EH (cell line): ENCODE data around the gene ZKSCAN2.

Experiments used
- DNase-seq: peaks from one replicate; pipeline ENCODE4 v3.0.0-alpha.2; 2015; ENCODE audit warnings: low read depth

ZKSCAN2 gene

DNA sequence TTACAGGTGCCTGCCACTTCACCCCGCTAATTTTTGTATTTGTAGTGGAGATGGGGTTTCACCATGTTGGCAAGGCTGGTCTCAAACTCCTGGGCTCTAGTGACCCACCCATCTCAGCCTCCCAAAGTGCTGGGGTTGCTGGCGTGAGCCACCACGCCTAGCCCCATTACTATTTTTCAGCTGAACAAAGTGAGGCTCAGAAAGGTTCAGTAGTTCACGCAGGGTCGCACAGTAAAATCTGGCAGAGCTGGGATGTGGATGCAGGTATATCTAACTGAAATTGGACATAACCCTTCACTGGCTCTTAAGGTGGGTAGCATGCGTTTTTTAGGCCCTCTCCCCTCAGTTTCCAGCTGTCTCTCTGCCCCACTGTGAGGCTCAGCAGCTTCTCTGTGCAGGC lies 33.7 kb downstream of the ZKSCAN2 start:
- DNase-seq: no peak

DNA sequence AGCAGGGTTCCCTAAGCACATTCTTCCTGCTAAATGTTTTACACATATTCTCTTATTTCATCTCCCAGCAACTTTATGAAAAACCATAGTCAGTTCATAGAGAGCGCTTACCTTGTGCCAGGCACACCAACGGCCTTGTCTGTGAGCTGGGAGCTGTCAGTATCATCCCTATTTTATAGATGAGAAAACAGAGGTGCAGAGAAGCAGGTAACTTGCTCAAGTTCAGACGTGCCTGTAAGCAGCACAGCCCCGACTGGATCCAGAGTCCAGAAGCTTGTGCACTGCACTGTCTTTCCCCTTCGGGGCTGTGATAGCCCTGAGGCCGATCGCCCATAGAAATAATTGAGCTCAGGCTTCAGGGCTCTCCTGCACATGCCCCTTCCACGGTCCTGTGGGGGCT lies 34.7 kb downstream of the ZKSCAN2 start:
- no peak for DNase-seq

GRCh38 chr16:25219070-25219737 lies 38.4 kb downstream of the ZKSCAN2 start:
- DNase-seq: no peak

- no peak for DNase-seq
Measured at GRCh38 chr16:25217921-25218320, 39.7 kb downstream of the ZKSCAN2 start.

- DNase-seq: no peak
Measured at GRCh38 chr16:25217112-25217511, 40.5 kb downstream of the ZKSCAN2 start.

DNA sequence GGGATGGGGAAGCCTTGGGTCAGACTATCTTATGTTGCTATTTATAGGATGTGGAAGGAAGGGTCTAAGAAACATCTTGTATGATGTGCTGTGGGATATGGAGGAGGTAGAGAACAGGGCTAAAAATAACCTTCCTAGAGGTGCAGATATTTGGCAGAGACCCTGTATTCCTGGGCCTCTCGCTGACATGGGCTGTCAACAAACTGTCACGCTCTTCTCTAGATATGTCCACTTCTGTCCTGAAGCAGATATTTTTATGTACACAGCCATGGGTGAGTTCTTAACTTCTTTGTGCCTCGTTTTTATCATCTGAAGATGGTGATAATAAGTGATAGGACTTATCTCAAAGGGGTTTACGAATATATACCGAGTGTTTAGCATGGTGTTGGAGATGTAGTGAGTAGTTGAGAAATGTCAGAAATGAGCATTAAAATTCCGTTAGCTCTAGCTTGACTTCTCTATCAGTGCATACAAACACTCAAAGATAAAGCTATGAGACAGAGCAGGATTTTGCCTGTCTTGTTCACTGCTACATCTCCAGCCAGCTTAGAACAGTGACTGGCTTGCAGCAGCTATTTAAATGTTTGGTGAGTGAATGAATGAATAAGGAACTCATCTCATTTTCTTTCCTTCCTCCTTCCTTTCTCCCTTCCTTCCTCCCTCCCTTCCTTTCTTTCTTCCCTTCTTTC lies 43.8 kb downstream of the ZKSCAN2 start:
- no peak for DNase-seq

GRCh38 chr16:25212636-25213035 lies 45.0 kb downstream of the ZKSCAN2 start:
- no peak for DNase-seq

GRCh38 chr16:25210758-25211157 lies 46.9 kb downstream of the ZKSCAN2 start:
- peak; percentile 57 for DNase-seq

DNA sequence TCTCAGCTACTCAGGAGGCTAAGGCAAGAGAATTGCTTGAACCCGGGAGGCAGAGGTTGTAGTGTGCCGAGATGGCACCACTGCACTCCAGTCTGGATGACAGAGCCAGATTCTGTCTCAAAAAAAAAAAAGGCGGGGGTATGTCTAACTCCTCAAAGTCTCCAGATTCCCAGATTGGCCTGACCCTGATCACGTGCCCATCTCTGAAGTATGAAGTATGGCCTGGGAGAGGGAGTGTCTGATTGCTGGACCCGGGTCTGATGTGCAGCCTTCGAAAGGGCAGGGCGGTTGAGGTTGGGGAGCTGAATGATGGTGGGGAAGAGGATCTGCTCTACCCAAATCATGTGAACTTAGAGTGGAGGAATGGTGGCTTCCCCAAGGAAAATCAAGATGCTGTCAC lies 58.2 kb downstream of the ZKSCAN2 start:
- DNase-seq: no peak

DNA sequence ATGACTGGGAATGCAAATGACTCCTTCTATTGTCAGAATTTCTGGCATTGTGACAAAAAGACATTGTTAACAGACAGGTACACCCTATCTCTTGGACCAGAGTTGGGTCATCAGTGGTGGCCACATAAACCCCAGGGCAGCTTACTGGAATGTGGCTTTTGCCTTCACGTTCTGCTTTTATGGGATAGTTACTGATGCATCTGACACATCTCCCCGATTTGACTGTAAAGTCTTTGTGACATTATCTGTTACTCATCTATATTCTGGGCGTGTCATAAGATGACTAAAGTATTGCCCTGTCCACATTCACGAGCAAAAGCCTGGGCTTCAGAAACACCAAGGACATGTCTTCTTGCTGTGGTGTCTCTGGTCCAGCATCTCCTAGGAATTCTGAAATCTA lies 59.6 kb downstream of the ZKSCAN2 start:
- peak; percentile 58 for DNase-seq

DNA sequence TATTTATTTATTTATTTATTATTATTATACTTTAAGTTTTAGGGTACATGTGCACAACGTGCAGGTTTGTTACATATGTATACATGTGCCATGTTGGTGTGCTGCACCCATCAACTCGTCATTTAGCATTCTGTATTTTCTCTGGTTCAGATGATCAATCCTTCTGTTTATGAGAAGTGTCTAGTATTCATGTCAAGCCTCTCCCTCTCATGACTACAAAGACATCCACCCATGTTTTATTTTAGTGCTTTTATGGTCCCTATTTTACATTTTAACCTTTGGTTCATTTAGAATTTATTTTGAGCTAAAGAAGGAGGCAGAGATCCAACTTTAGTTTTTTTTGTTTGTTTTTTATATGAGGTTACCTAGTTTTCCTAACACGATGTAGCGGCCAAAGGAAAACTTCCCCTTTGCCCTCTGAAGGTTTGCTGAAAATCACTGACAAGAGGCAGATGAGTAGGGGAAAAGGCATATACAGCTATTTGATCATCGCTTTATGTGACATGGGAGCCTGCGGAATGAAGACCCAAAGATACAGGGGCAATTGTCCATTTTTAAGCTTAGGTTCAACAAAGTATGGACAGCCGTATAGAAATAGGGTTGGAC lies 63.3 kb downstream of the ZKSCAN2 start:
- DNase-seq: no peak

DNA sequence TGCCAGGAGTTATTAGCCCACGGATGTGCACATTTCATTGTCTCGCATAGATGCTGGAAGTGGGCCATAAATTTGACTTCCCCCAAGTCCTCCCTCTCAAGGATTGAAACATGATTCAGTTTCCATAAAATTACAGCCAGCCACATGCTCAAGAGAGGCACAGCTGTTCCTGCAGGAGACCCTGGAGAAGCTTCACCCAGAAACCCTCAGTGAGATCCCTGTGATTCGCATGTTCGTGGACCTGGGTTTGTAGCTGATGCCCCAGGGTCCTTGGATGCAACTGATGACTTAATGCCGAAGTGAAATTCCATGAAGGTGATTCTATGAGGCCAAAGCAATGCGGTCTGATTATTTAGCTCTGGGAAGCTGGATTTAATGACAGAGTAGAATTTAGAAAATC lies 65.5 kb downstream of the ZKSCAN2 start:
- DNase-seq: peak; percentile 62

DNA sequence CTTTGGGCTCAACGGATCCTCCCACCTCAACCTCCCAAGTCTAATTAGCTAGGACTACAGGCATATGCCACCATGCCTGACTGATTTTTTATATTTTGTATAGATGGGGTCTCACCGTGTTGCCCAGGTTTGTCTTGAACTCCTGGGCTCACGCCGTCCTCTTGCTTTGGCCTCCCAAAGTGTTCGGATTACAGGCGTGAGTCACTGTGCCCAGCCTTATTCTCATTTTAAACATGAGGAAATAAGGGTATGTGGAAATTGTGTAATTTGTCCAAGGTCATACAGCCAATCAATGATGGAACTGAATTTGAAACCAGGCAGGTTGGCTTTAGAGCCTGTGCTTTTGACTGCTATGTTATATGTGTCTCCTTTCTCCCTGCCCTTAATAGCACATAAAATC lies 68.3 kb downstream of the ZKSCAN2 start:
- no peak for DNase-seq

DNA sequence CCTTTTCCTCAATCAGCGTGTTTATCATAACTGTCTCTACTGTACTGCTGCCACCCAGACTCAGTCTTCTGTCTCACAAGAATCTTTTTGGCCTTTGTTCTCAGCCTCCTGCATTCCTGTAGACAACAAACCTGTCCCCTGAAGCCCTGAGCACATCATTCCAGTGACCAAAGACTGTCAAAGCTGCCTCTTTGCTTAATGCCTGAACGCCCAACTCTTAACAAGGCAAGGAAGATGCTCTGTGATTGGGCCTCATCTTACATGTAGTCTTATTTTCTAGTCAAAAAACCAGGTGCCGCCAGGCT lies 70.2 kb downstream of the ZKSCAN2 start:
- no peak for DNase-seq
